B cell (primary cell): ENCODE data around the gene PEPD. TPM values are rescaled to one million over a fixed set of nuclear protein-coding genes. Genes with fewer than 3 reads are reported as not detected.

Experiments used
- ATAC-seq: fragments of 200-7000 bp; cut with Tn5 transposase; one replicate; pipeline ENCODE4 v1.10.0; 2021; ENCODE audit warnings: low read depth, mild to moderate bottlenecking, moderate number of reproducible peaks, moderate library complexity
- CTCF ChIA-PET: fragments of 350-600 bp; sonication (Branson Sonifier 250); formaldehyde crosslinking; loops from one replicate; lab custom pipeline; 2021; ENCODE audit warnings: antibody characterized with exemption, inconsistent platforms; lab: Charles Lee
- POLR2A ChIA-PET: fragments of 350-600 bp; sonication (Branson Sonifier 250); formaldehyde crosslinking; loops from one replicate; lab custom pipeline; 2021; ENCODE audit warnings: antibody characterized with exemption; lab: Charles Lee
- DNase-seq: peaks from one replicate; pipeline ENCODE4 v3.0.0; 2013
- H2AFZ ChIP-seq: 2 replicates; pipeline ENCODE4 v1.6.1; 2012; ENCODE audit warnings: mild to moderate bottlenecking, low read depth, low read length; ENCODE audit not compliant: insufficient read depth, poor library complexity, severe bottlenecking
- H3K27ac ChIP-seq, 2 donors: 1 replicate in 1 of 2; 2 replicates in 1 of 2; pipeline ENCODE4 v1.5.1; 2012 to 2013; ENCODE audit warnings: low read length in 2 of 2, mild to moderate bottlenecking in 2 of 2, moderate library complexity in 1 of 2
- H3K27me3 ChIP-seq, 4 experiments: fragments of 200-600 bp in 1 of 4; sonication (generic) in 1 of 4; replicated peaks in 1 of 4; 1 replicate in 2 of 4; 2 replicates in 2 of 4; pipeline versions ENCODE4 v1.6.1 to v1.7.0; 2013 to 2016; ENCODE audit warnings: low read length in 3 of 4, mild to moderate bottlenecking in 2 of 4, mixed read lengths in 1 of 4, moderate library complexity in 1 of 4; ENCODE audit not compliant: insufficient read depth in 4 of 4, control insufficient read depth in 3 of 4; ENCODE audit errors: control extremely low read depth in 1 of 4
- H3K36me3 ChIP-seq, 2 experiments: replicated peaks in 1 of 2; 1 replicate in 1 of 2; 2 replicates in 1 of 2; pipeline versions ENCODE4 v1.6.1 to v1.7.1; 2013; ENCODE audit warnings: low read length in 1 of 2; ENCODE audit not compliant: insufficient read depth in 2 of 2, control insufficient read depth in 1 of 2; ENCODE audit errors: control extremely low read depth in 1 of 2, extremely low read depth in 1 of 2
- H3K4me1 ChIP-seq, 2 donors: fragments of 200-600 bp in 1 of 2; sonication (generic) in 1 of 2; 1 replicate in 1 of 2; 2 replicates in 1 of 2; pipeline versions ENCODE4 v1.5.1 to v1.6.1; 2013 to 2017; ENCODE audit warnings: low read length in 2 of 2; ENCODE audit not compliant: control insufficient read depth in 2 of 2, insufficient read depth in 2 of 2
- H3K4me2 ChIP-seq: replicated peaks from 2 replicates; pipeline ENCODE3; 2012; ENCODE audit warnings: mild to moderate bottlenecking, low read depth, low read length; ENCODE audit not compliant: poor library complexity, severe bottlenecking
- H3K4me3 ChIP-seq, 5 experiments: fragments of 200-600 bp in 1 of 5; sonication (generic) in 1 of 5; 1 replicate in 3 of 5; 2 replicates in 2 of 5; pipeline versions ENCODE4 v1.5.1 to v1.7.0; 2011 to 2016; ENCODE audit warnings: low read length in 4 of 5, mild to moderate bottlenecking in 4 of 5, low read depth in 2 of 5, control low read depth in 1 of 5, moderate library complexity in 1 of 5; ENCODE audit not compliant: insufficient read depth in 1 of 5; ENCODE audit errors: control extremely low read depth in 1 of 5, extremely low read depth in 1 of 5
- H3K79me2 ChIP-seq: fragments of 200-600 bp; sonication (generic); one replicate; pipeline ENCODE4 v1.6.0; 2016; ENCODE audit warnings: low read length; ENCODE audit not compliant: control insufficient read depth, insufficient read depth
- H3K9ac ChIP-seq: fragments of 200-600 bp; sonication (generic); 2 replicates; pipeline ENCODE4 v1.6.1; 2017; ENCODE audit warnings: mild to moderate bottlenecking, low read length, moderate library complexity
- H3K9me3 ChIP-seq, 3 donors: one replicate each; pipeline versions ENCODE4 v1.6.1 to v1.7.1; 2013; ENCODE audit warnings: low read length in 2 of 3; ENCODE audit not compliant: control insufficient read depth in 2 of 3, insufficient read depth in 1 of 3; ENCODE audit errors: control extremely low read depth in 1 of 3
- H4K20me1 ChIP-seq: 2 replicates; pipeline ENCODE4 v1.6.0; 2012; ENCODE audit warnings: mild to moderate bottlenecking, low read length; ENCODE audit not compliant: insufficient read depth, control insufficient read depth, poor library complexity, severe bottlenecking
- H3K27ac Mint-ChIP-seq: one replicate; pipeline ENCODE4 v1.8.0; 2021; ENCODE audit warnings: mixed read lengths
- H3K27me3 Mint-ChIP-seq: one replicate; pipeline ENCODE4 v1.8.0; 2021; ENCODE audit warnings: mixed read lengths
- H3K4me1 Mint-ChIP-seq: one replicate; pipeline ENCODE4 v1.8.0; 2021; ENCODE audit warnings: mixed read lengths
- H3K4me3 Mint-ChIP-seq: one replicate; pipeline ENCODE4 v1.8.0; 2021; ENCODE audit warnings: mixed read lengths
- H3K9me3 Mint-ChIP-seq: one replicate; pipeline ENCODE4 v1.8.0; 2022; ENCODE audit warnings: mixed read lengths; ENCODE audit not compliant: insufficient read depth
- CTCF ChIP-seq: fragments of 200-600 bp; IDR thresholded peaks from one replicate; pipeline ENCODE4 v1.8.0; 2022; ENCODE audit warnings: antibody characterized with exemption, mild to moderate bottlenecking
- EZH2 ChIP-seq: IDR thresholded peaks from 2 replicates; pipeline ENCODE4 v1.6.1; 2012; ENCODE audit warnings: borderline replicate concordance, low read depth, mild to moderate bottlenecking, moderate library complexity, low read length; ENCODE audit not compliant: insufficient read depth, poor library complexity, severe bottlenecking
- WGBS: methylation state at CpG from one replicate; pipeline ENCODE4 v1.1.5; 2013; ENCODE audit warnings: missing lambda C conversion rate; ENCODE audit not compliant: insufficient coverage; 5-methylcytosine and 5-hydroxymethylcytosine counted together
- intact Hi-C: fragments of 100-400 bp; cut with micrococcal nuclease; formaldehyde crosslinking; loops from one replicate; pipeline ENCODE4 v1.10.0; 2022
- polyA plus RNA-seq: library from polyadenylated mRNA; depleted of rRNA; stranded (reverse); fragments of >200 nt; gene quantifications from 2 replicates; pipeline ENCODE4 v1.2.3, GENCODE V29; 2012
- total RNA-seq, 2 donors: library from RNA; stranded (reverse); fragments of 120-200 nt in 1 of 2; gene quantifications; 1 replicate in 1 of 2; 2 replicates in 1 of 2; pipeline versions ENCODE4 v1.2.3 to v1.2.4, GENCODE V29; 2013 to 2022

PEPD gene
- total and polyA plus RNA-seq, 2 donors (not counting 1 experiment from before 2014, with no cell fraction given), result 36.4 to 42.7 TPM

- no peaks in the 10 kb centered on the region for H3K27me3 Mint-ChIP-seq
- DNase-seq, result no peak
- no peak overlapping the region for H3K4me3 Mint-ChIP-seq
- TF ChIP-seq EZH2 (no peak), CTCF (no peak)
- H3K9ac ChIP-seq, result no peak overlapping the region
- WGBS, result 96% methylated on average over 9 of the region's 9 CpGs
- H3K4me3 ChIP-seq, result no peak overlapping the region
- no peak overlapping the region for H3K27ac Mint-ChIP-seq
- H3K4me1 ChIP-seq, result peaks cover 4 to 5% of the 10 kb centered on the region in 2 donors
- H3K9me3 Mint-ChIP-seq, result no peaks in the 10 kb centered on the region
- CTCF ChIA-PET, result interaction anchor here (0.9 to 3.5 kb wide), 2 partner anchors 10 kb away, joined by 4 to 11 read pairs; no protein-coding TSS in a partner anchor
- H2AFZ ChIP-seq, result no peak overlapping the region
- H3K9me3 ChIP-seq, result no peaks in the 10 kb centered on the region
- POLR2A ChIA-PET, result no interaction called here
- no peak for ATAC-seq
- H3K79me2 ChIP-seq, result no peaks in the 10 kb centered on the region
- H3K4me1 Mint-ChIP-seq, result peaks cover 5% of the 10 kb centered on the region
- no peak overlapping the region for H3K4me2 ChIP-seq
- no peaks in the 10 kb centered on the region for H3K27me3 ChIP-seq
- H3K27ac ChIP-seq, result no peak overlapping the region
- intact Hi-C loops, result no loop called here
- H3K36me3 ChIP-seq, result no peaks in the 10 kb centered on the region
- H4K20me1 ChIP-seq, result no peaks in the 10 kb centered on the region
Measured at GRCh38 chr19:33420821-33421220, 100.8 kb downstream of the PEPD start.

- Histone ChIP-seq H3K4me2 (no peak overlapping the region), H2AFZ (no peak overlapping the region), H3K27ac (no peak overlapping the region), H3K79me2 (no peaks in the 10 kb centered on the region), H3K9ac (no peak overlapping the region), H3K36me3 (no peaks in the 10 kb centered on the region), H3K4me3 (no peak overlapping the region), H4K20me1 (no peaks in the 10 kb centered on the region), H3K27me3 (no peaks in the 10 kb centered on the region), H3K9me3 (no peaks in the 10 kb centered on the region), H3K4me1 (peaks cover 4 to 5% of the 10 kb centered on the region in 2 donors)
- no peak for TF ChIP-seq CTCF
- no peak for TF ChIP-seq EZH2
- ATAC-seq, result no peak
- no peaks in the 10 kb centered on the region for H3K9me3 Mint-ChIP-seq
- no peaks in the 10 kb centered on the region for H3K27me3 Mint-ChIP-seq
- ChIA-PET CTCF (interaction anchor here (0.6 to 3.5 kb wide), 4 partner anchors 11 to 173 kb away, joined by 4 to 11 read pairs (median 6); no protein-coding TSS in a partner anchor), POLR2A (no interaction called here)
- DNase-seq, result no peak
- no peak overlapping the region for H3K4me3 Mint-ChIP-seq
- H3K27ac Mint-ChIP-seq, result no peak overlapping the region
- peaks cover 5% of the 10 kb centered on the region for H3K4me1 Mint-ChIP-seq
- intact Hi-C loops, result no loop called here
- WGBS, result 65% methylated on average over 4 of the region's 6 CpGs
Measured at GRCh38 chr19:33419788-33420130, 101.8 kb downstream of the PEPD start.
